ENCODE results near the gene LEF1. TPM values are rescaled to one million over a fixed set of nuclear protein-coding genes. Genes with fewer than 3 reads are reported as not detected.
"Not testable (repeated sequence)": the region's sequence is repeated elsewhere in the genome, so short reads cannot be mapped to it uniquely, and the experiment has no call there.

LEF1 gene
- total and polyA plus RNA-seq, 8 donors: 4.1 to 49.4 (median 33.8) TPM

DNA sequence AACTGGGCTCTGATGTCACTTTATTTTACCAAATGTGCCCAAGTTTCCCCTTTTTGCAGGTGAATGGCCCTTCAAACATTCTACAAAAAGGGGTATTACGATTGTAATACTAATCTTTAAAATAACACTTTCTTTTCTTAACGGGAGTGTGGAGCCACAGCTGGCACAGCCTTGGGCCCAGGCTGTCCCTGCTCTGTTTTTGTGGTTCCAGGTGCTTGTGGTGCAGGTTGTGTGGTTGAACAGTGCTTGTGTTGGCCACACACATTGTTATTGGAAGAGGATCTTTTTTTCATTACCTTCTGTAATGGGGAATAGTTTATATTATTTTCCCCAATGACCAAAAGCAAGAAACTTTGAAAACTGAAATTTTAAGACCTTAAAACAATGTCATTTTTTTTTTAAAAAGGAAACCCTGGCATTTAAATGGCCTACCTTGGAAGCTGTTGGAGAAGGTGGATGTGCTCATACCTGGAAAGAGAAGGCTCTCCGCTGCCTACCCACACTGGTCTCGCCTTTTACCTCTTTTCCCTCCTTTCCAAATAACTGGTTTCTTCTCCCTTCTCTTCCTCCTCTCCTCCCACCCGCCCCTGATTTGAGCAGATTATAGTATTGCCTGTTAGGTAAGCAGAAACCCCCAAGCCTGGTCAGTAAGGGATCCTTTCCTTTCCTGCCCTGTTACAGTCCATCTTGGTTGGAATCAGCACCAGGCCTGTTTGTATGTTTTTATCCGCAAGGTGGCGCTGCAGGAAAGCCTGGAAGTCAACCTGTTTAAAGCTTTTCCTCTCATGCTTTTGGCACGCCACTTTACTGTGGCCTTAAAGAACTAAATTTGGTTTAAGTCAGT lies 150.5 kb downstream of the LEF1 start:
- intact Hi-C loops (cut with DNase I): loop anchor here in 1 of 2 donors (5.0 kb wide), 1 partner anchor 554 kb away; no protein-coding TSS in a partner anchor
- Histone ChIP-seq H3K9me3 (no peaks in the 10 kb centered on the region), H3K4me3 (no peak overlapping the region), H3K36me3 (peaks cover 0 to 46% of the 10 kb centered on the region in 2 donors), H3K4me1 (no peaks in the 10 kb centered on the region), H3K27me3 (no peaks in the 10 kb centered on the region), H3K27ac (no peak overlapping the region)
- ATAC-seq (peak; percentile 92), DNase-seq (peak in 3 of 4 donors; percentile 65 to 81 (median 68))
- TF ChIP-seq, protein P1, sequence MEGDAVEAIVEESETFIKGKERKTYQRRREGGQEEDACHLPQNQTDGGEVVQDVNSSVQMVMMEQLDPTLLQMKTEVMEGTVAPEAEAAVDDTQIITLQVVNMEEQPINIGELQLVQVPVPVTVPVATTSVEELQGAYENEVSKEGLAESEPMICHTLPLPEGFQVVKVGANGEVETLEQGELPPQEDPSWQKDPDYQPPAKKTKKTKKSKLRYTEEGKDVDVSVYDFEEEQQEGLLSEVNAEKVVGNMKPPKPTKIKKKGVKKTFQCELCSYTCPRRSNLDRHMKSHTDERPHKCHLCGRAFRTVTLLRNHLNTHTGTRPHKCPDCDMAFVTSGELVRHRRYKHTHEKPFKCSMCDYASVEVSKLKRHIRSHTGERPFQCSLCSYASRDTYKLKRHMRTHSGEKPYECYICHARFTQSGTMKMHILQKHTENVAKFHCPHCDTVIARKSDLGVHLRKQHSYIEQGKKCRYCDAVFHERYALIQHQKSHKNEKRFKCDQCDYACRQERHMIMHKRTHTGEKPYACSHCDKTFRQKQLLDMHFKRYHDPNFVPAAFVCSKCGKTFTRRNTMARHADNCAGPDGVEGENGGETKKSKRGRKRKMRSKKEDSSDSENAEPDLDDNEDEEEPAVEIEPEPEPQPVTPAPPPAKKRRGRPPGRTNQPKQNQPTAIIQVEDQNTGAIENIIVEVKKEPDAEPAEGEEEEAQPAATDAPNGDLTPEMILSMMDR (IDR thresholded peaks at IDR 0.05): peak; percentile 78 to 82

DNA sequence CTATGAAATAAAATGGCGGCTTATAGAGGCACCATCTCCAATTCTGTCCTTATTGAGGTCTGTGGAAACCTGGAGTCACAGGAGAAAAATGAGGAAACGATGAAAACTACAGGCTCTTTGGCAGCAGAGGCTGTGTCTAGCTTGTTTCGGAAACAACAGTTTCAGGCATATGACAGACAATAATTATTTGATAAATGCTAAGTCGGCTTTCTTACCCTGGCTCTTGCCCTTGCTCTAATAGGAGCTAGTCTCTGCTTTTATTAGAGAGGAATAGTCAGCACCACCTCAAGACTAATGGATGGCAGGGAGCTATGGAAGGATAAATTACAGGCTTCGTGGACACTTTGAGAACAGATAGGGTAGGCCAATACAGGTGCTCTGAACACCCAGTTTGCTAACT lies 154.8 kb downstream of the LEF1 start:
- Histone ChIP-seq H3K4me1 (no peaks in the 10 kb centered on the region), H3K36me3 (peaks cover 0 to 35% of the 10 kb centered on the region in 2 donors), H3K9me3 (no peaks in the 10 kb centered on the region), H3K4me3 (no peak overlapping the region), H3K27me3 (no peaks in the 10 kb centered on the region), H3K27ac (no peak overlapping the region)
- no peak for ATAC-seq
- DNase-seq: no peak
- intact Hi-C loops (cut with DNase I): no loop called here
- TF ChIP-seq, protein P1 (IDR thresholded peaks at IDR 0.05): no peak

- H3K36me3 ChIP-seq: peaks cover 0 to 35% of the 10 kb centered on the region in 2 donors
- intact Hi-C loops (cut with DNase I): no loop called here
- no peak overlapping the region for H3K4me3 ChIP-seq
Measured at GRCh38 chr4:108013327-108013726, 155.4 kb downstream of the LEF1 start.

GRCh38 chr4:108012382-108012781 lies 156.3 kb downstream of the LEF1 start:
- ATAC-seq; H3K27ac ChIP-seq; H3K27me3 ChIP-seq; H3K4me1 ChIP-seq; H3K9me3 ChIP-seq; H3K4me3 ChIP-seq; intact Hi-C loops (cut with DNase I); DNase-seq: not testable (repeated sequence)
- H3K36me3 ChIP-seq: peaks cover 0 to 35% of the 10 kb centered on the region in 2 donors

More at GRCh38 chr4:108013327-108013726, 155.4 kb downstream of the LEF1 start:
- H3K4me1 ChIP-seq: no peaks in the 10 kb centered on the region
- H3K9me3 ChIP-seq: no peaks in the 10 kb centered on the region
- H3K27ac ChIP-seq: no peak overlapping the region
- H3K27me3 ChIP-seq: no peaks in the 10 kb centered on the region
- ATAC-seq (no peak), DNase-seq (no peak)
- TF ChIP-seq, protein P1 (IDR thresholded peaks at IDR 0.05): no peak

DNA sequence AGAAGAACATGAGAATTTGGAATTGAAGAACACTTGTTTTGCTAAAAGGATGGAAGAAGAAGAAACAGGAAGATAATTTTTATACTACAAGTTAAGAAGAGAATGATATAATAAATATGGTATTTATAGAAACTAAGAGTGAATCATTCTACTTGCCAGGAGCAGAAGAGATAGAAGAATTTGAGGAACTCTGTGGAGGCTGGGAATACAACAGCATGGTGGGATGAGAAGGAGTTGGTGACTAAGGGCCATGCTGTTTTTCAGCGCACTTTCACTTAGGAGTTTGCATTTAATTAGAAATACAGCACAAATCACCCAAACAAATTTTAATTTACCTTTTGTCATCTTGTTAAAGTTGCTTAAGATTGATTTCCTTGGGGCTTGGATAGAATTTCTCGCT lies 158.6 kb downstream of the LEF1 start:
- no peak overlapping the region for H3K27ac ChIP-seq

More for the DNA sequence above, 158.6 kb downstream of the LEF1 start:
- Histone ChIP-seq H3K36me3 (peaks cover 0 to 21% of the 10 kb centered on the region in 2 donors), H3K27me3 (no peaks in the 10 kb centered on the region), H3K4me1 (no peaks in the 10 kb centered on the region), H3K9me3 (no peaks in the 10 kb centered on the region), H3K4me3 (no peak overlapping the region)
- intact Hi-C loops (cut with DNase I): no loop called here
- ATAC-seq (no peak), DNase-seq (no peak)
- TF ChIP-seq, protein P1 (IDR thresholded peaks at IDR 0.05): no peak

Data from left lung (tissue), 10 donors.